CD4-positive, alpha-beta T cell treated with Interleukin-15 for 4 hours (primary cell): ENCODE measurements around the gene ADAMTS1.
A peak's percentile ranks its signal among the peaks of the same experiment; 100 is the strongest.

Experiments used
- DNase-seq: peaks from one replicate; pipeline ENCODE4 v3.0.0-alpha.2; 2020; ENCODE audit warnings: low spot score

Gene ADAMTS1

GRCh38 chr21:26844258-26845065 lies 747 bp downstream of the ADAMTS1 start:
- no peak for DNase-seq

- DNase-seq, result no peak
These were observed 1.3 kb downstream of the ADAMTS1 start for GRCh38 chr21:26843933-26844257.

GRCh38 chr21:26842974-26843932 lies 2.0 kb downstream of the ADAMTS1 start:
- peak; percentile 7 for DNase-seq

GRCh38 chr21:26842300-26842699 lies 2.9 kb downstream of the ADAMTS1 start:
- no peak for DNase-seq

- DNase-seq, result no peak
These were observed 4.3 kb downstream of the ADAMTS1 start for GRCh38 chr21:26840912-26841311.

GRCh38 chr21:26840201-26840600 lies 5.0 kb downstream of the ADAMTS1 start:
- DNase-seq, result no peak

GRCh38 chr21:26837539-26837938 lies 7.7 kb downstream of the ADAMTS1 start:
- no peak for DNase-seq

GRCh38 chr21:26836528-26836927 lies 8.7 kb downstream of the ADAMTS1 start:
- no peak for DNase-seq

- no peak for DNase-seq
These were observed 9.4 kb downstream of the ADAMTS1 start for GRCh38 chr21:26835714-26836265.

- no peak for DNase-seq
These were observed 10.0 kb downstream of the ADAMTS1 start for GRCh38 chr21:26835027-26835713.

GRCh38 chr21:26834181-26834905 lies 10.9 kb downstream of the ADAMTS1 start:
- no peak for DNase-seq

GRCh38 chr21:26833460-26833939 lies 11.7 kb downstream of the ADAMTS1 start:
- no peak for DNase-seq

- DNase-seq, result no peak
These were observed 12.2 kb downstream of the ADAMTS1 start for GRCh38 chr21:26833011-26833410.

- no peak for DNase-seq
These were observed 12.7 kb downstream of the ADAMTS1 start for GRCh38 chr21:26832546-26832945.

GRCh38 chr21:26826801-26827200 lies 18.4 kb downstream of the ADAMTS1 start:
- DNase-seq, result no peak

GRCh38 chr21:26820509-26820908 lies 24.7 kb downstream of the ADAMTS1 start:
- no peak for DNase-seq

- no peak for DNase-seq
These were observed 25.4 kb downstream of the ADAMTS1 start for GRCh38 chr21:26819740-26820324.

- DNase-seq, result no peak
These were observed 26.3 kb downstream of the ADAMTS1 start for GRCh38 chr21:26818906-26819305.

GRCh38 chr21:26815197-26815596 lies 30.0 kb downstream of the ADAMTS1 start:
- DNase-seq, result no peak

GRCh38 chr21:26814386-26814785 lies 30.8 kb downstream of the ADAMTS1 start:
- no peak for DNase-seq

- no peak for DNase-seq
These were observed 31.7 kb downstream of the ADAMTS1 start for GRCh38 chr21:26813426-26813998.
